WTC11 (cell line): ENCODE data around the gene CACNA2D4. TPM values are rescaled to one million over a fixed set of nuclear protein-coding genes. Genes with fewer than 3 reads are reported as not detected.
A peak's percentile ranks its signal among the peaks of the same experiment; 100 is the strongest.

Experiments used
- ATAC-seq: fragments of 200-7000 bp; cut with Tn5 transposase; 2 replicates; pipeline ENCODE4 v1.10.0; 2021; ENCODE audit warnings: mild to moderate bottlenecking, moderate library complexity
- CTCF ChIA-PET: fragments of 300-600 bp; sonication (Branson Sonifier 250); formaldehyde crosslinking; loops from one replicate; lab custom pipeline; 2021; ENCODE audit warnings: antibody characterized with exemption; lab: Charles Lee
- POLR2A ChIA-PET: fragments of 350-600 bp; sonication (Branson Sonifier 250); formaldehyde crosslinking; loops from one replicate; lab custom pipeline; 2021; ENCODE audit warnings: antibody characterized with exemption; lab: Charles Lee
- DNase-seq: peaks from one replicate; pipeline ENCODE4 v3.0.0; 2021; ENCODE audit warnings: low spot score
- H3K27ac Mint-ChIP-seq: 2 replicates; pipeline ENCODE4 v1.8.0; 2021; ENCODE audit warnings: mixed read lengths
- H3K27me3 Mint-ChIP-seq: 2 replicates; pipeline ENCODE4 v1.8.0; 2021; ENCODE audit warnings: low read depth, mild to moderate bottlenecking, moderate library complexity, mixed read lengths
- H3K36me3 Mint-ChIP-seq: 2 replicates; pipeline ENCODE4 v1.8.0; 2021; ENCODE audit warnings: mixed read lengths
- H3K4me1 Mint-ChIP-seq: 2 replicates; pipeline ENCODE4 v1.8.0; 2022; ENCODE audit warnings: mixed read lengths
- H3K4me3 Mint-ChIP-seq: 2 replicates; pipeline ENCODE4 v1.8.0; 2021; ENCODE audit warnings: mild to moderate bottlenecking, moderate library complexity, mixed read lengths
- H3K9me3 Mint-ChIP-seq: 2 replicates; pipeline ENCODE4 v1.8.0; 2021; ENCODE audit warnings: mixed read lengths
- ATF1 ChIP-seq: sonication (generic); formaldehyde crosslinking; IDR thresholded peaks from 2 replicates; pipeline ENCODE4 v1.8.1; 2023; ENCODE audit warnings: mild to moderate bottlenecking, moderate library complexity, missing genetic modification reagents
- ATF3 ChIP-seq: sonication (generic); formaldehyde crosslinking; conservative IDR thresholded peaks from 2 replicates; pipeline ENCODE4 v1.8.1; 2022; ENCODE audit warnings: mild to moderate bottlenecking, missing genetic modification reagents
- ATF6 ChIP-seq: sonication (generic); formaldehyde crosslinking; IDR thresholded peaks from 2 replicates; pipeline ENCODE4 v1.8.1; 2023; ENCODE audit warnings: mild to moderate bottlenecking, missing genetic modification reagents
- CDX4 ChIP-seq: fragments of 250-450 bp; sonication (Bioruptor Pico); IDR thresholded peaks from 2 replicates; pipeline ENCODE4 v1.9.0; 2021; ENCODE audit warnings: moderate library complexity, mild to moderate bottlenecking, inconsistent platforms, borderline replicate concordance
- ELF4 ChIP-seq: sonication (generic); formaldehyde crosslinking; IDR thresholded peaks from 2 replicates; pipeline ENCODE4 v1.8.1; 2022; ENCODE audit warnings: low read depth, mild to moderate bottlenecking, moderate library complexity, missing genetic modification reagents
- ETV6 ChIP-seq: sonication (generic); formaldehyde crosslinking; IDR thresholded peaks from 2 replicates; pipeline ENCODE4 v1.8.1; 2022; ENCODE audit warnings: mild to moderate bottlenecking, missing genetic modification reagents
- MLX ChIP-seq: sonication (generic); formaldehyde crosslinking; IDR thresholded peaks from 2 replicates; pipeline ENCODE4 v1.8.1; 2023; ENCODE audit warnings: mild to moderate bottlenecking, missing genetic modification reagents, moderate library complexity
- MYBL2 ChIP-seq: sonication (generic); formaldehyde crosslinking; IDR thresholded peaks from 2 replicates; pipeline ENCODE4 v1.8.1; 2023; ENCODE audit warnings: mild to moderate bottlenecking, moderate library complexity, missing genetic modification reagents
- NFE2L1 ChIP-seq: sonication (generic); formaldehyde crosslinking; IDR thresholded peaks from 2 replicates; pipeline ENCODE4 v1.8.1; 2023; ENCODE audit warnings: missing genetic modification reagents
- NFYB ChIP-seq: sonication (generic); formaldehyde crosslinking; conservative IDR thresholded peaks from 2 replicates; pipeline ENCODE4 v1.8.0; 2022; ENCODE audit warnings: low read depth, missing genetic modification reagents
- OVOL2 ChIP-seq: fragments of 250-450 bp; sonication (Bioruptor Pico); IDR thresholded peaks from 2 replicates; pipeline ENCODE4 v1.9.0; 2021; ENCODE audit warnings: mild to moderate bottlenecking, borderline replicate concordance
- PREB ChIP-seq: sonication (generic); formaldehyde crosslinking; IDR thresholded peaks from 2 replicates; pipeline ENCODE4 v1.8.1; 2022; ENCODE audit warnings: mild to moderate bottlenecking, missing genetic modification reagents, moderate library complexity, borderline replicate concordance
- STAT6 ChIP-seq: sonication (generic); formaldehyde crosslinking; conservative IDR thresholded peaks from 2 replicates; pipeline ENCODE4 v1.8.1; 2023; ENCODE audit warnings: mild to moderate bottlenecking, low read depth, missing genetic modification reagents, moderate library complexity
- TCF7 ChIP-seq: sonication (generic); formaldehyde crosslinking; IDR thresholded peaks from 2 replicates; pipeline ENCODE4 v1.8.0; 2022; ENCODE audit warnings: mild to moderate bottlenecking, low read depth, missing genetic modification reagents, moderate library complexity
- ZNF232 ChIP-seq: sonication (generic); formaldehyde crosslinking; IDR thresholded peaks from 2 replicates; pipeline ENCODE4 v1.8.0; 2022; ENCODE audit warnings: mild to moderate bottlenecking, missing genetic modification reagents
- ZNF263 ChIP-seq: sonication (generic); formaldehyde crosslinking; IDR thresholded peaks from 2 replicates; pipeline ENCODE4 v1.8.1; 2022; ENCODE audit warnings: low read depth, mild to moderate bottlenecking, moderate library complexity, missing genetic modification reagents
- ZNF396 ChIP-seq: fragments of 250-450 bp; sonication (Bioruptor Pico); IDR thresholded peaks from 2 replicates; pipeline ENCODE4 v1.8.0; 2021; ENCODE audit warnings: mild to moderate bottlenecking, moderate library complexity, borderline replicate concordance
- ZNF416 ChIP-seq: fragments of 250-450 bp; sonication (Bioruptor Pico); IDR thresholded peaks from 2 replicates; pipeline ENCODE4 v1.9.0; 2021; ENCODE audit warnings: mild to moderate bottlenecking, inconsistent platforms
- ZNF512 ChIP-seq: sonication (generic); formaldehyde crosslinking; IDR thresholded peaks from 2 replicates; pipeline ENCODE4 v1.8.1; 2022; ENCODE audit warnings: missing genetic modification reagents, borderline replicate concordance
- ZNF532 ChIP-seq: fragments of 250-450 bp; sonication (Bioruptor Pico); IDR thresholded peaks from 2 replicates; pipeline ENCODE4 v1.9.0; 2021; ENCODE audit warnings: mild to moderate bottlenecking, borderline replicate concordance
- total RNA-seq: library from RNA; stranded (reverse); gene quantifications from 3 replicates; pipeline ENCODE4 v1.2.3, GENCODE V29; 2021

The CACNA2D4 gene
- total RNA-seq, 1 experiment from 2014 or later, result 0.04 TPM

- Mint-ChIP-seq H3K4me3 (no peak overlapping the region), H3K9me3 (no peaks in the 10 kb centered on the region), H3K36me3 (peaks cover 9% of the 10 kb centered on the region), H3K27me3 (no peaks in the 10 kb centered on the region), H3K27ac (no peak overlapping the region), H3K4me1 (peaks cover 22% of the 10 kb centered on the region)
- CTCF ChIA-PET, result interaction anchor here (1.0 kb wide), 1 partner anchor 13 kb away, joined by 3 read pairs; no protein-coding TSS in a partner anchor
- no peak for DNase-seq
- POLR2A ChIA-PET, result no interaction called here
- no peak for TF ChIP-seq ATF6 (CRISPR knock-in tag)
- TF ChIP-seq OVOL2 (CRISPR knock-in tag), result no peak
- no peak for TF ChIP-seq ATF3 (CRISPR knock-in tag)
- TF ChIP-seq ZNF232, result no peak
- TF ChIP-seq ELF4 (CRISPR knock-in tag), result no peak
- no peak for TF ChIP-seq STAT6 (CRISPR knock-in tag)
- no peak for TF ChIP-seq TCF7
- no peak for TF ChIP-seq MLX (CRISPR knock-in tag)
- TF ChIP-seq ZNF512 (CRISPR knock-in tag), result no peak
- no peak for TF ChIP-seq ETV6 (CRISPR knock-in tag)
- TF ChIP-seq CDX4, result no peak
- TF ChIP-seq PREB (CRISPR knock-in tag), result no peak
- ATAC-seq, result no peak
Measured at GRCh38 chr12:1777798-1778197, 140.7 kb downstream of the CACNA2D4 start.

- Mint-ChIP-seq H3K27ac (peak overlapping the region; percentile 7), H3K36me3 (peaks cover 9% of the 10 kb centered on the region), H3K4me1 (peaks cover 20% of the 10 kb centered on the region), H3K9me3 (no peaks in the 10 kb centered on the region), H3K4me3 (no peak overlapping the region), H3K27me3 (no peaks in the 10 kb centered on the region)
- ATAC-seq, result peak; percentile 26; the same call in 1 of the 2 replicates
- CTCF ChIA-PET, result interaction anchor here (1.0 to 2.3 kb wide), 2 partner anchors 15 to 164 kb away, joined by 4 to 13 read pairs; no protein-coding TSS in a partner anchor
- no peak for DNase-seq
- POLR2A ChIA-PET, result interaction anchor here (0.8 kb wide), 1 partner anchor 88 kb away, joined by 3 read pairs; no protein-coding TSS in a partner anchor
- no peak for TF ChIP-seq ATF1 (CRISPR knock-in tag)
- TF ChIP-seq NFYB (CRISPR knock-in tag), result no peak
- no peak for TF ChIP-seq ZNF396 (CRISPR knock-in tag)
- TF ChIP-seq ZNF532 (CRISPR knock-in tag), result no peak
- TF ChIP-seq NFE2L1 (CRISPR knock-in tag), result no peak
- no peak for TF ChIP-seq MYBL2 (CRISPR knock-in tag)
- TF ChIP-seq ZNF416 (CRISPR knock-in tag), result no peak
- TF ChIP-seq ZNF263 (CRISPR knock-in tag), result no peak
Measured at GRCh38 chr12:1776170-1776921, 142.1 kb downstream of the CACNA2D4 start.
